Panc1 (cell line): Measurements from ENCODE around the gene CAMSAP3. TPM values are rescaled to one million over a fixed set of nuclear protein-coding genes. Genes with fewer than 3 reads are reported as not detected.

Source experiments
- ATAC-seq: fragments of 200-7000 bp; cut with Tn5 transposase; 2 replicates; pipeline ENCODE4 v1.9.1; 2020; ENCODE audit warnings: mild to moderate bottlenecking, moderate library complexity
- BruUV-seq: library from RNA; stranded (reverse); fragments of 400-500 nt; replicated peaks from 2 replicates; lab custom pipeline; 2021; lab: Mats Ljungman, UMichigan
- CTCF ChIA-PET: fragments of 300-600 bp; sonication (Branson Sonifier 250); formaldehyde crosslinking; loops from one replicate; lab custom pipeline; 2022; ENCODE audit warnings: antibody characterized with exemption; lab: Charles Lee
- POLR2A ChIA-PET: fragments of 300-600 bp; sonication (Branson Sonifier 250); formaldehyde crosslinking; loops from one replicate; lab custom pipeline; 2022; ENCODE audit warnings: antibody characterized with exemption; lab: Charles Lee
- DNase-seq: peaks from one replicate; pipeline ENCODE4 v3.0.0-alpha.2; 2010; ENCODE audit warnings: low read depth, low spot score
- H3K27ac ChIP-seq: 2 replicates; pipeline ENCODE4 v1.5.1; 2011; ENCODE audit warnings: mild to moderate bottlenecking, low read length, inconsistent platforms
- H3K27me3 ChIP-seq: fragments of 200-500 bp; sonication (Bioruptor generic); 2 replicates; pipeline ENCODE4 v1.6.0; 2014; ENCODE audit warnings: low read length, inconsistent platforms; ENCODE audit not compliant: control insufficient read depth, insufficient read depth
- H3K36me3 ChIP-seq: fragments of 200-500 bp; sonication (Bioruptor generic); 2 replicates; pipeline ENCODE4 v1.5.1; 2014; ENCODE audit warnings: inconsistent platforms, mild to moderate bottlenecking, low read length, moderate library complexity; ENCODE audit not compliant: control insufficient read depth, insufficient read depth
- H3K4me1 ChIP-seq: 2 replicates; pipeline ENCODE4 v1.5.1; 2011; ENCODE audit warnings: inconsistent platforms, mild to moderate bottlenecking, low read length, moderate library complexity; ENCODE audit not compliant: control insufficient read depth, insufficient read depth
- H3K4me3 ChIP-seq, 2 experiments: 2 replicates each; pipeline ENCODE4 v1.5.1; 2011 to 2012; ENCODE audit warnings: low read depth in 2 of 2, low read length in 2 of 2, mild to moderate bottlenecking in 2 of 2, inconsistent platforms in 1 of 2, moderate library complexity in 1 of 2
- H3K9me3 ChIP-seq: fragments of 200-500 bp; sonication (Bioruptor generic); 2 replicates; pipeline ENCODE4 v1.5.1; 2014; ENCODE audit warnings: low read depth, mild to moderate bottlenecking, inconsistent platforms, low read length, moderate library complexity; ENCODE audit not compliant: control insufficient read depth, insufficient read depth
- CTCF ChIP-seq: fragments of 450-650 bp; IDR thresholded peaks from 2 replicates; pipeline ENCODE4 v1.5.1; 2017; ENCODE audit warnings: mild to moderate bottlenecking
- POLR2AphosphoS5 ChIP-seq: IDR thresholded peaks from 2 replicates; pipeline ENCODE4 v1.6.1; 2012; ENCODE audit warnings: mild to moderate bottlenecking, low read depth, low read length, moderate library complexity
- REST ChIP-seq, 2 experiments: IDR thresholded peaks; 2 replicates each; pipeline ENCODE4 v1.6.1; 2011 to 2012; ENCODE audit warnings: low read depth in 2 of 2, control low read depth in 1 of 2, low read length in 1 of 2, mild to moderate bottlenecking in 1 of 2, moderate library complexity in 1 of 2; ENCODE audit not compliant: insufficient read depth in 1 of 2
- SIN3A ChIP-seq: IDR thresholded peaks from 2 replicates; pipeline ENCODE4 v1.6.1; 2012; ENCODE audit warnings: low read depth, mild to moderate bottlenecking, low read length, moderate library complexity, borderline replicate concordance; ENCODE audit not compliant: insufficient read depth
- TCF7L2 ChIP-seq: IDR thresholded peaks from 2 replicates; pipeline ENCODE4 v1.6.1; 2011; ENCODE audit warnings: mild to moderate bottlenecking, low read depth, low read length, inconsistent platforms
- in situ Hi-C: cut with HindIII; loops from 2 replicates; pipeline ENCODE4 v1.10.0; 2016; ENCODE audit warnings: low sequenced_read_pairs, low pct_unique_long_range_greater_than_20kb
- intact Hi-C: fragments of 100-400 bp; cut with micrococcal nuclease; formaldehyde crosslinking; loops from one replicate; pipeline ENCODE4 v1.10.0; 2022; ENCODE audit not compliant: unreplicated experiment
- total RNA-seq: library from RNA; stranded (reverse); gene quantifications from one replicate; pipeline ENCODE4 v1.2.1, GENCODE V29; 2021; ENCODE audit not compliant: unreplicated experiment

Gene CAMSAP3
- total RNA-seq, 1 experiment from 2014 or later, result 1.7 TPM

GRCh38 chr19:7631577-7631976 lies 35.9 kb downstream of the CAMSAP3 start:
- H3K27me3 ChIP-seq, result no peaks in the 10 kb centered on the region
- intact Hi-C loops, result no loop called here
- no peak overlapping the region for H3K4me3 ChIP-seq
- no TSS peak for BruUV-seq
- ATAC-seq (no peak), DNase-seq (no peak)
- TF ChIP-seq REST (IDR thresholded peaks at IDR 0.05; ENCODE audit: insufficient read depth in 1 of 2, low read depth in 2 of 2, low read length in 1 of 2) (no peak), CTCF (no peak), SIN3A (no peak), POLR2AphosphoS5 (no peak), TCF7L2 (no peak)
- in situ Hi-C loops, result no loop called here
- ChIA-PET POLR2A (no interaction called here), CTCF (no interaction called here)
- peaks cover 11% of the 10 kb centered on the region; the same call in 1 of the 2 replicates for H3K36me3 ChIP-seq
- no peaks in the 10 kb centered on the region for H3K9me3 ChIP-seq
- no peak overlapping the region for H3K27ac ChIP-seq
- H3K4me1 ChIP-seq, result peaks cover 9% of the 10 kb centered on the region

- peaks cover 11% of the 10 kb centered on the region; the same call in 1 of the 2 replicates for H3K36me3 ChIP-seq
- H3K4me1 ChIP-seq, result peaks cover 9% of the 10 kb centered on the region
- ATAC-seq, result no peak
- intact Hi-C loops, result no loop called here
- H3K9me3 ChIP-seq, result no peaks in the 10 kb centered on the region
- TF ChIP-seq REST (IDR thresholded peaks at IDR 0.05; ENCODE audit: insufficient read depth in 1 of 2, low read depth in 2 of 2, low read length in 1 of 2) (no peak), SIN3A (no peak), CTCF (no peak), POLR2AphosphoS5 (no peak), TCF7L2 (no peak)
- POLR2A ChIA-PET, result no interaction called here
- in situ Hi-C loops, result no loop called here
- no peak overlapping the region for H3K27ac ChIP-seq
- CTCF ChIA-PET, result interaction anchor here (0.7 kb wide), 1 partner anchor 48 kb away, joined by 5 read pairs; the partner anchor contains the start of gene TRAPPC5
- BruUV-seq, result no TSS peak
- no peak overlapping the region for H3K4me3 ChIP-seq
- no peak for DNase-seq
- H3K27me3 ChIP-seq, result no peaks in the 10 kb centered on the region
Measured at GRCh38 chr19:7632340-7633203, 36.9 kb downstream of the CAMSAP3 start.
